Left renal pelvis (tissue), 4 donors: ENCODE data around the gene UCN. TPM values are rescaled to one million over a fixed set of nuclear protein-coding genes. Genes with fewer than 3 reads are reported as not detected.
"Not testable (repeated sequence)": the region's sequence is repeated elsewhere in the genome, so short reads cannot be mapped to it uniquely, and the experiment has no call there.

Experiments
- DNase-seq, 4 donors: peaks; one replicate each; pipeline ENCODE4 v3.0.0-alpha.2; 2013; ENCODE audit warnings: low read depth in 4 of 4, low spot score in 3 of 4
- polyA plus RNA-seq, 4 donors: library from polyadenylated mRNA; unstranded; fragments of 120-200 nt; gene quantifications; one replicate each; pipeline ENCODE4 v1.2.1, GENCODE V29; 2013; ENCODE audit not compliant: insufficient read length in 4 of 4

Gene UCN
- polyA plus RNA-seq, 4 donors = 0.53 to 1.3 (median 0.88) TPM

GRCh38 chr2:27290549-27290948 lies 17.7 kb downstream of the UCN start:
- no peak for DNase-seq

GRCh38 chr2:27288610-27289009 lies 19.6 kb downstream of the UCN start:
- no peak for DNase-seq

GRCh38 chr2:27285481-27285880 lies 22.8 kb downstream of the UCN start:
- no peak for DNase-seq

- DNase-seq = no peak
Measured at GRCh38 chr2:27284996-27285395, 23.2 kb downstream of the UCN start.

GRCh38 chr2:27282892-27283291 lies 25.4 kb downstream of the UCN start:
- DNase-seq = no peak

GRCh38 chr2:27281855-27282559 lies 26.2 kb downstream of the UCN start, which contains the start of gene TRIM54:
Gene TRIM54, plus strand, starts transcription at chr2:27282429. Its CDS starts 303 bp downstream, at chr2:27282732.
- DNase-seq = no peak

GRCh38 chr2:27281442-27281841 lies 26.8 kb downstream of the UCN start:
- DNase-seq = no peak

GRCh38 chr2:27280826-27281225 lies 27.4 kb downstream of the UCN start:
- no peak for DNase-seq

GRCh38 chr2:27278010-27278409 lies 30.2 kb downstream of the UCN start:
- no peak for DNase-seq

GRCh38 chr2:27275211-27276150 lies 32.8 kb downstream of the UCN start, which contains the start of gene DNAJC5G:
Gene DNAJC5G, plus strand, starts transcription at chr2:27275433. Its CDS starts 1,296 bp downstream, at chr2:27276729.
- DNase-seq = no peak

- DNase-seq = not testable (repeated sequence)
Measured at GRCh38 chr2:27272537-27273522, 35.4 kb downstream of the UCN start.

- DNase-seq = no peak
Measured at GRCh38 chr2:27271631-27272340, 36.5 kb downstream of the UCN start.

- no peak for DNase-seq
Measured at GRCh38 chr2:27270670-27271069, 37.6 kb downstream of the UCN start.

- DNase-seq = no peak
Measured at GRCh38 chr2:27270131-27270530, 38.1 kb downstream of the UCN start.

GRCh38 chr2:27268296-27268695 lies 39.9 kb downstream of the UCN start:
- DNase-seq = not testable (repeated sequence)

- DNase-seq = no peak
Measured at GRCh38 chr2:27265536-27265870, 42.7 kb downstream of the UCN start.

- DNase-seq = peak in 1 of 4 donors; percentile 47
Measured at GRCh38 chr2:27264753-27265535, 43.3 kb downstream of the UCN start.

- no peak for DNase-seq
Measured at GRCh38 chr2:27264253-27264752, 43.9 kb downstream of the UCN start.
